PFSK-1 (cell line): Measurements from ENCODE around the gene SLC22A23.

ENCODE experiments used
- POLR2AphosphoS5 ChIP-seq: IDR thresholded peaks from 2 replicates; pipeline ENCODE4 v1.6.1; 2012; ENCODE audit warnings: low read depth, mild to moderate bottlenecking, control low read depth, low read length, moderate library complexity
- SIN3A ChIP-seq: IDR thresholded peaks from 2 replicates; pipeline ENCODE4 v1.6.1; 2012; ENCODE audit warnings: mild to moderate bottlenecking, low read length, moderate library complexity, borderline replicate concordance; ENCODE audit not compliant: insufficient read depth

- no peak for TF ChIP-seq POLR2AphosphoS5
- no peak for TF ChIP-seq SIN3A
These were observed 207.0 kb downstream of the SLC22A23 start for GRCh38 chr6:3249821-3250220.
